Measurements from ENCODE around the gene NEUROD1. TPM values are rescaled to one million over a fixed set of nuclear protein-coding genes. Genes with fewer than 3 reads are reported as not detected.

The NEUROD1 gene
- total RNA-seq, 1 donor from 2014 or later, result not detected

GRCh38 chr2:181632733-181633401 lies 47.5 kb downstream of the NEUROD1 start:
- Histone ChIP-seq H3K4me3 (no peak overlapping the region), H3K4me1 (no peaks in the 10 kb centered on the region), H3K27ac (no peak overlapping the region), H3K36me3 (no peaks in the 10 kb centered on the region), H3K9me3 (no peaks in the 10 kb centered on the region), H3K27me3 (no peaks in the 10 kb centered on the region)
- DNase-seq (ENCODE audit: extremely low spot score in 2 of 2), result no peak
- intact Hi-C loops (cut with DNase I), result no loop called here
- TF ChIP-seq POLR2A (IDR thresholded peaks at IDR 0.05) (no peak), POLR2AphosphoS5 (IDR thresholded peaks at IDR 0.05; ENCODE audit: insufficient read depth in 1 of 2, low read depth in 1 of 2) (no peak), CTCF (IDR thresholded peaks at IDR 0.05) (no peak)

GRCh38 chr2:181628590-181629585 lies 51.4 kb downstream of the NEUROD1 start:
- TF ChIP-seq POLR2A (IDR thresholded peaks at IDR 0.05), result no peak
- TF ChIP-seq POLR2AphosphoS5 (IDR thresholded peaks at IDR 0.05; ENCODE audit: insufficient read depth in 1 of 2, low read depth in 1 of 2), result no peak
- TF ChIP-seq CTCF (IDR thresholded peaks at IDR 0.05), result no peak
- no peaks in the 10 kb centered on the region for H3K27me3 ChIP-seq
- no peak for DNase-seq (ENCODE audit: extremely low spot score in 2 of 2)
- no peak overlapping the region for H3K4me3 ChIP-seq
- H3K36me3 ChIP-seq, result no peaks in the 10 kb centered on the region
- H3K9me3 ChIP-seq, result no peaks in the 10 kb centered on the region
- H3K4me1 ChIP-seq, result no peaks in the 10 kb centered on the region
- intact Hi-C loops (cut with DNase I), result no loop called here
- H3K27ac ChIP-seq, result no peak overlapping the region

- no peaks in the 10 kb centered on the region for H3K36me3 ChIP-seq
- H3K9me3 ChIP-seq, result no peaks in the 10 kb centered on the region
- H3K27me3 ChIP-seq, result no peaks in the 10 kb centered on the region
- no peak overlapping the region for H3K27ac ChIP-seq
- H3K4me3 ChIP-seq, result no peak overlapping the region
- no peak for DNase-seq (ENCODE audit: extremely low spot score in 2 of 2)
- H3K4me1 ChIP-seq, result no peaks in the 10 kb centered on the region
- intact Hi-C loops (cut with DNase I), result no loop called here
- no peak for TF ChIP-seq POLR2AphosphoS5 (IDR thresholded peaks at IDR 0.05; ENCODE audit: insufficient read depth in 1 of 2, low read depth in 1 of 2)
- no peak for TF ChIP-seq CTCF (IDR thresholded peaks at IDR 0.05)
- TF ChIP-seq POLR2A (IDR thresholded peaks at IDR 0.05), result no peak
These were observed 52.8 kb downstream of the NEUROD1 start for GRCh38 chr2:181627545-181627944.

- Histone ChIP-seq H3K27ac (no peak overlapping the region), H3K36me3 (no peaks in the 10 kb centered on the region), H3K4me1 (no peaks in the 10 kb centered on the region), H3K4me3 (no peak overlapping the region), H3K9me3 (no peaks in the 10 kb centered on the region), H3K27me3 (no peaks in the 10 kb centered on the region)
- intact Hi-C loops (cut with DNase I), result no loop called here
- DNase-seq (ENCODE audit: extremely low spot score in 2 of 2), result no peak
- TF ChIP-seq POLR2A (IDR thresholded peaks at IDR 0.05) (no peak), CTCF (IDR thresholded peaks at IDR 0.05) (no peak), POLR2AphosphoS5 (IDR thresholded peaks at IDR 0.05; ENCODE audit: insufficient read depth in 1 of 2, low read depth in 1 of 2) (no peak)
These were observed 53.6 kb downstream of the NEUROD1 start for GRCh38 chr2:181626671-181627070.

Other genes starting within 250 kb of the NEUROD1 start
- gene ITGA4, start 223.1 kb downstream of the NEUROD1 start, total RNA-seq, result 4.9 TPM
- not detected for gene CERKL, start 23.4 kb downstream of the NEUROD1 start, total RNA-seq
- 64.1 TPM for gene ITPRID2, start 211.2 kb upstream of the NEUROD1 start, total RNA-seq

Measured in vagina (tissue), 2 donors.